Mucosa of descending colon (tissue), 3 donors: ENCODE data around the gene ABHD11. TPM values are rescaled to one million over a fixed set of nuclear protein-coding genes. Genes with fewer than 3 reads are reported as not detected.

ENCODE experiments used
- ATAC-seq: fragments of 200-7000 bp; cut with Tn5 transposase; one replicate; pipeline ENCODE4 v1.9.1; 2020; ENCODE audit warnings: mild to moderate bottlenecking, moderate library complexity
- DNase-seq, 3 donors: peaks; one replicate each; pipeline ENCODE4 v3.0.0-alpha.2; 2020
- H3K36me3 ChIP-seq: fragments of 200-600 bp; one replicate; pipeline ENCODE4 v1.8.0; 2021; ENCODE audit warnings: low read depth, mild to moderate bottlenecking
- H3K4me1 ChIP-seq: fragments of 200-600 bp; one replicate; pipeline ENCODE4 v1.8.0; 2021; ENCODE audit warnings: low read depth, mild to moderate bottlenecking
- H3K4me3 ChIP-seq: fragments of 200-600 bp; one replicate; pipeline ENCODE4 v1.8.0; 2021; ENCODE audit warnings: mild to moderate bottlenecking
- H3K9me3 ChIP-seq: fragments of 200-600 bp; one replicate; pipeline ENCODE4 v1.8.0; 2021; ENCODE audit warnings: mild to moderate bottlenecking
- CTCF ChIP-seq: fragments of 200-600 bp; IDR thresholded peaks from one replicate; pipeline ENCODE4 v1.8.0; 2022; ENCODE audit warnings: antibody characterized with exemption, mild to moderate bottlenecking
- intact Hi-C, 2 donors: fragments of 100-400 bp; cut with DNase I in 1 of 2; cut with micrococcal nuclease in 1 of 2; formaldehyde crosslinking; loops; one replicate each; pipeline versions ENCODE4 v1.11.0 to v1.11.1; 2022; cut with DNase I, micrococcal nuclease
- total RNA-seq, 3 donors: library from RNA; stranded (reverse); fragmentation: NEBNext Ultra II Directional in 2 of 3; extraction: Animal tissue kit (Norgen Biotek cat#: 25700) in 2 of 3; gene quantifications; one replicate each; pipeline versions ENCODE4 v1.2.1 to v1.2.4, GENCODE V29; 2021 to 2023
- donor health status: DM: no; HTN: no; CAD: no; lungs with moderate emphysema.
- donor health status: DM: no; HTN: no; CAD: no.
- donor health status: DM: no; HTN: yes; CAD: no.

Gene ABHD11
- total RNA-seq, 3 donors from 2014 or later, result 55.3 to 115 (median 97.3) TPM

- no peak for ATAC-seq
- intact Hi-C loops, result no loop called here
- Histone ChIP-seq H3K4me1 (no peaks in the 10 kb centered on the region), H3K9me3 (no peaks in the 10 kb centered on the region), H3K4me3 (no peak overlapping the region), H3K36me3 (no peaks in the 10 kb centered on the region)
- no peak for TF ChIP-seq CTCF
- DNase-seq, result no peak
Observed at GRCh38 chr7:73700581-73701134, 37.9 kb downstream of the ABHD11 start.

- H3K36me3 ChIP-seq, result no peaks in the 10 kb centered on the region
- H3K9me3 ChIP-seq, result no peaks in the 10 kb centered on the region
- ATAC-seq (no peak), DNase-seq (no peak)
- intact Hi-C loops, result no loop called here
- no peak for TF ChIP-seq CTCF
- H3K4me3 ChIP-seq, result no peak overlapping the region
- no peaks in the 10 kb centered on the region for H3K4me1 ChIP-seq
Observed at GRCh38 chr7:73700069-73700423, 38.6 kb downstream of the ABHD11 start.

- DNase-seq, result no peak
- intact Hi-C loops, result no loop called here
- Histone ChIP-seq H3K4me1 (no peaks in the 10 kb centered on the region), H3K36me3 (no peaks in the 10 kb centered on the region), H3K4me3 (no peak overlapping the region), H3K9me3 (no peaks in the 10 kb centered on the region)
- no peak for TF ChIP-seq CTCF
- ATAC-seq, result no peak
Observed at GRCh38 chr7:73699370-73700068, 39.1 kb downstream of the ABHD11 start.

GRCh38 chr7:73698410-73698809 lies 40.2 kb downstream of the ABHD11 start:
- intact Hi-C loops, result no loop called here
- no peaks in the 10 kb centered on the region for H3K9me3 ChIP-seq

GRCh38 chr7:73696372-73696771 lies 42.2 kb downstream of the ABHD11 start:
- no peak overlapping the region for H3K4me3 ChIP-seq
- no peak for ATAC-seq
- intact Hi-C loops, result no loop called here

More at GRCh38 chr7:73698410-73698809, 40.2 kb downstream of the ABHD11 start:
- Histone ChIP-seq H3K36me3 (no peaks in the 10 kb centered on the region), H3K4me3 (no peak overlapping the region), H3K4me1 (no peaks in the 10 kb centered on the region)
- DNase-seq (no peak), ATAC-seq (no peak)
- TF ChIP-seq CTCF, result no peak

More at GRCh38 chr7:73696372-73696771, 42.2 kb downstream of the ABHD11 start:
- no peak for TF ChIP-seq CTCF
- DNase-seq, result no peak
- Histone ChIP-seq H3K9me3 (no peaks in the 10 kb centered on the region), H3K36me3 (no peaks in the 10 kb centered on the region), H3K4me1 (no peaks in the 10 kb centered on the region)
